ENCODE results near the gene MRPL2. TPM values are rescaled to one million over a fixed set of nuclear protein-coding genes. Genes with fewer than 3 reads are reported as not detected.

MRPL2 gene
- total RNA-seq, 1 experiment from 2014 or later, result 123 TPM

DNA sequence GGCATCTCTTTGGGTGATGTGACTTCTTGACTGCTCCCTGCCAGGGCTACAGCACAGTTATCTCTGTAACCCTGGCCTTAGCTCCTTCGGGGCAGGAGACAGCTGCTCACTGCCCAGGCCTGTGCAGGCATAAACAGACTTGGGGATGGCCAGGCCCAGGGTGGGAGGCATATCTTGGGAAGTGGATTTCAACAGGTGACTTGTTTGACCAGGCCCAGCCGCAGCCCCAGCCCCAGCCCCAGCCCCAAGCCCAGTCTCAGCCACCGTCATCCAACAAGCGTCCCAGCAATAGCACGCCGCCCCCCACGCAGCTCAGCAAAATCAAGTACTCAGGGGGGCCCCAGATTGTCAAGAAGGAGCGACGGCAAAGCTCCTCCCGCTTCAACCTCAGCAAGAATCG lies 53.0 kb downstream of the MRPL2 start:
- H3K4me2 ChIP-seq (ENCODE audit: low read length), result no peak overlapping the region
- no peaks in the 10 kb centered on the region for H3K9me3 ChIP-seq (ENCODE audit: control insufficient read depth in 1 of 2, insufficient read depth in 1 of 2, low read depth in 1 of 2, low read length in 2 of 2)
- TF ChIP-seq, protein P1, sequence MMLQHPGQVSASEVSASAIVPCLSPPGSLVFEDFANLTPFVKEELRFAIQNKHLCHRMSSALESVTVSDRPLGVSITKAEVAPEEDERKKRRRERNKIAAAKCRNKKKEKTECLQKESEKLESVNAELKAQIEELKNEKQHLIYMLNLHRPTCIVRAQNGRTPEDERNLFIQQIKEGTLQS (IDR thresholded peaks at IDR 0.05), result no peak
- TF ChIP-seq SP1 (IDR thresholded peaks at IDR 0.05; ENCODE audit: low read depth), result no peak
- TF ChIP-seq YY1 (IDR thresholded peaks at IDR 0.05; ENCODE audit: extremely low read depth, insufficient replicate concordance, low read depth, low read length), result no peak
- ChIA-PET CTCF (no interaction called here), POLR2A (no interaction called here), RAD21 (ENCODE audit: low non-redundant PET in 1 of 2, low total read pairs in 2 of 2, uncharacterized antibody in 2 of 2, unreplicated experiment in 2 of 2) (no interaction called here)
- ATAC-seq (no peak), DNase-seq (ENCODE audit: low read depth, low spot score) (no peak)
- no peak overlapping the region for H3K27ac ChIP-seq (ENCODE audit: low read depth, low read length)
- no peaks in the 10 kb centered on the region for H3K27me3 ChIP-seq (ENCODE audit: insufficient read depth, low read length)
- no peaks in the 10 kb centered on the region for H4K20me1 ChIP-seq (ENCODE audit: insufficient read depth)
- no peak overlapping the region for H3K4me3 ChIP-seq (replicated peaks in 1 of 2; ENCODE audit: low read depth in 1 of 2, low read length in 2 of 2)
- no TSS peak for BruUV-seq (replicated peaks)
- H3K9ac ChIP-seq (ENCODE audit: low read length), result no peak overlapping the region
- 0 out of 2 replicates have a peak, but pooled peaks cover 2% of the 10 kb centered on the region for H3K79me2 ChIP-seq (ENCODE audit: insufficient read depth, low read length)
- no peak overlapping the region for H2AFZ ChIP-seq (ENCODE audit: low read depth, low read length, poor library complexity, severe bottlenecking)
- intact Hi-C loops (cut with micrococcal nuclease), result no loop called here
- no peaks in the 10 kb centered on the region for H3K4me1 ChIP-seq (ENCODE audit: control insufficient read depth in 1 of 2, insufficient read depth in 2 of 2, low read length in 2 of 2)
- no peaks in the 10 kb centered on the region for H3K9me2 ChIP-seq (ENCODE audit: insufficient read depth)
- H3K36me3 ChIP-seq (ENCODE audit: control insufficient read depth in 1 of 2, insufficient read depth in 2 of 2, low read length in 2 of 2), result peaks cover 27 to 33% of the 10 kb centered on the region in 2 experiments; a peak in 3 of 4 replicates

DNA sequence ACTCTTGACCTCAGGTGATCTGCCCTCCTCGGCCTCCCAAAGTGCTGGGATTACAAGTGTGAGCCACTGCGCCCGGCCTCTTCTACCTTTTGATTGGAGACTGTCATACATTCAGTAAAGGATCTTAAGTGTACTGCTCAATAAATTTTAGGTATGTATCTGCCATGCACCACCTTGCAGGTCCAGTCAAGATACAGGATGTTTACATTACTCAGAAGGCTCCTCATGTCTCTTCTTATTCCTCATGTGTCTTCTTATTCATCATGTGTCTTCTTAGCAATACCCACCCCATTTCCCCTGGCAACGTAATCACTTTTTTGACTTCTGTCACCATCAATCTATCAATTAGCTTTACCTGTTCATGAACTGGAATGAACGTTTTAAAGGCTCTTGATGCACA lies 53.4 kb downstream of the MRPL2 start:
- ChIA-PET RAD21 (ENCODE audit: low non-redundant PET in 1 of 2, low total read pairs in 2 of 2, uncharacterized antibody in 2 of 2, unreplicated experiment in 2 of 2) (no interaction called here), POLR2A (interaction anchor here (1.2 kb wide), 1 partner anchor 22 kb away, joined by 3 read pairs; the partner anchor contains the start of gene PPP2R5D), CTCF (interaction anchor here (1.2 kb wide), 2 partner anchors 9 to 138 kb away, joined by 3 to 5 read pairs; no protein-coding TSS in a partner anchor)
- DNase-seq (ENCODE audit: low read depth, low spot score), result no peak
- BruUV-seq (replicated peaks), result no TSS peak
- no peaks in the 10 kb centered on the region for H3K4me1 ChIP-seq (ENCODE audit: control insufficient read depth in 1 of 2, insufficient read depth in 2 of 2, low read length in 2 of 2)
- H2AFZ ChIP-seq (ENCODE audit: low read depth, low read length, poor library complexity, severe bottlenecking), result no peak overlapping the region
- H3K4me3 ChIP-seq (replicated peaks in 1 of 2; ENCODE audit: low read depth in 1 of 2, low read length in 2 of 2), result no peak overlapping the region
- H3K9ac ChIP-seq (ENCODE audit: low read length), result no peak overlapping the region
- intact Hi-C loops (cut with micrococcal nuclease), result no loop called here
- no peak overlapping the region for H3K4me2 ChIP-seq (ENCODE audit: low read length)
- H3K27me3 ChIP-seq (ENCODE audit: insufficient read depth, low read length), result no peaks in the 10 kb centered on the region
- H3K27ac ChIP-seq (ENCODE audit: low read depth, low read length), result no peak overlapping the region
- H3K9me3 ChIP-seq (ENCODE audit: control insufficient read depth in 1 of 2, insufficient read depth in 1 of 2, low read depth in 1 of 2, low read length in 2 of 2), result no peaks in the 10 kb centered on the region
- no peak for ATAC-seq
- no peak for TF ChIP-seq ZNF274 (IDR thresholded peaks at IDR 0.05; ENCODE audit: low read depth, low read length)
- TF ChIP-seq RAD21 (IDR thresholded peaks at IDR 0.05; ENCODE audit: low read depth), result no peak
- no peak for TF ChIP-seq POLR2A (IDR thresholded peaks at IDR 0.05; ENCODE audit: borderline replicate concordance, extremely low read depth, insufficient read depth, insufficient read length)
- TF ChIP-seq, protein P2, sequence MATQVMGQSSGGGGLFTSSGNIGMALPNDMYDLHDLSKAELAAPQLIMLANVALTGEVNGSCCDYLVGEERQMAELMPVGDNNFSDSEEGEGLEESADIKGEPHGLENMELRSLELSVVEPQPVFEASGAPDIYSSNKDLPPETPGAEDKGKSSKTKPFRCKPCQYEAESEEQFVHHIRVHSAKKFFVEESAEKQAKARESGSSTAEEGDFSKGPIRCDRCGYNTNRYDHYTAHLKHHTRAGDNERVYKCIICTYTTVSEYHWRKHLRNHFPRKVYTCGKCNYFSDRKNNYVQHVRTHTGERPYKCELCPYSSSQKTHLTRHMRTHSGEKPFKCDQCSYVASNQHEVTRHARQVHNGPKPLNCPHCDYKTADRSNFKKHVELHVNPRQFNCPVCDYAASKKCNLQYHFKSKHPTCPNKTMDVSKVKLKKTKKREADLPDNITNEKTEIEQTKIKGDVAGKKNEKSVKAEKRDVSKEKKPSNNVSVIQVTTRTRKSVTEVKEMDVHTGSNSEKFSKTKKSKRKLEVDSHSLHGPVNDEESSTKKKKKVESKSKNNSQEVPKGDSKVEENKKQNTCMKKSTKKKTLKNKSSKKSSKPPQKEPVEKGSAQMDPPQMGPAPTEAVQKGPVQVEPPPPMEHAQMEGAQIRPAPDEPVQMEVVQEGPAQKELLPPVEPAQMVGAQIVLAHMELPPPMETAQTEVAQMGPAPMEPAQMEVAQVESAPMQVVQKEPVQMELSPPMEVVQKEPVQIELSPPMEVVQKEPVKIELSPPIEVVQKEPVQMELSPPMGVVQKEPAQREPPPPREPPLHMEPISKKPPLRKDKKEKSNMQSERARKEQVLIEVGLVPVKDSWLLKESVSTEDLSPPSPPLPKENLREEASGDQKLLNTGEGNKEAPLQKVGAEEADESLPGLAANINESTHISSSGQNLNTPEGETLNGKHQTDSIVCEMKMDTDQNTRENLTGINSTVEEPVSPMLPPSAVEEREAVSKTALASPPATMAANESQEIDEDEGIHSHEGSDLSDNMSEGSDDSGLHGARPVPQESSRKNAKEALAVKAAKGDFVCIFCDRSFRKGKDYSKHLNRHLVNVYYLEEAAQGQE (IDR thresholded peaks at IDR 0.05; ENCODE audit: low read depth), result no peak
- TF ChIP-seq EZH2 (IDR thresholded peaks at IDR 0.05), result no peak
- no peak for TF ChIP-seq SRF (IDR thresholded peaks at IDR 0.05; ENCODE audit: low read depth)
- no peak for TF ChIP-seq SP1 (IDR thresholded peaks at IDR 0.05; ENCODE audit: low read depth)
- TF ChIP-seq CEBPB (IDR thresholded peaks at IDR 0.05; ENCODE audit: low read depth), result no peak
- TF ChIP-seq, protein P3, sequence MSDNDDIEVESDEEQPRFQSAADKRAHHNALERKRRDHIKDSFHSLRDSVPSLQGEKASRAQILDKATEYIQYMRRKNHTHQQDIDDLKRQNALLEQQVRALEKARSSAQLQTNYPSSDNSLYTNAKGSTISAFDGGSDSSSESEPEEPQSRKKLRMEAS (IDR thresholded peaks at IDR 0.05), result no peak
- H3K36me3 ChIP-seq (ENCODE audit: control insufficient read depth in 1 of 2, insufficient read depth in 2 of 2, low read length in 2 of 2), result peaks cover 27 to 29% of the 10 kb centered on the region in 2 experiments; a peak in 3 of 4 replicates
- H3K79me2 ChIP-seq (ENCODE audit: insufficient read depth, low read length), result 0 out of 2 replicates have a peak, but pooled peaks cover 2% of the 10 kb centered on the region
- no peaks in the 10 kb centered on the region for H4K20me1 ChIP-seq (ENCODE audit: insufficient read depth)
- no peaks in the 10 kb centered on the region for H3K9me2 ChIP-seq (ENCODE audit: insufficient read depth)

All from HCT116 (cell line).